GM12891 (cell line): Measurements from ENCODE around the gene KNL1. TPM values are rescaled to one million over a fixed set of nuclear protein-coding genes. Genes with fewer than 3 reads are reported as not detected.

Experiments used
- DNase-seq: peaks from one replicate; pipeline ENCODE4 v3.0.0; 2011; ENCODE audit warnings: low spot score; ENCODE audit not compliant: insufficient read length
- FAIRE-seq: peaks from 2 replicates; lab custom pipeline; 2011; peaks lifted over from hg19 to GRCh38; lab: Jason Lieb, UNC
- PAX5 ChIP-seq: IDR thresholded peaks from 2 replicates; pipeline ENCODE4 v1.6.1; 2011; ENCODE audit warnings: low read length, moderate library complexity, mild to moderate bottlenecking; ENCODE audit not compliant: insufficient read depth, severe bottlenecking
- POLR2A ChIP-seq: IDR thresholded peaks from 2 replicates; pipeline ENCODE4 v1.6.1; 2011; ENCODE audit warnings: low read depth, low read length, control low read depth
- POLR2AphosphoS5 ChIP-seq: IDR thresholded peaks from 2 replicates; pipeline ENCODE4 v1.6.1; 2011; ENCODE audit warnings: low read depth, low read length, control low read depth
- POU2F2 ChIP-seq: IDR thresholded peaks from 2 replicates; pipeline ENCODE4 v1.6.1; 2011; ENCODE audit warnings: low read depth, mild to moderate bottlenecking, control low read depth, low read length, moderate library complexity
- SPI1 ChIP-seq: IDR thresholded peaks from 2 replicates; pipeline ENCODE4 v1.6.1; 2011; ENCODE audit warnings: low read depth, low read length, control low read depth
- TAF1 ChIP-seq: IDR thresholded peaks from 2 replicates; pipeline ENCODE4 v1.6.1; 2011; ENCODE audit warnings: low read depth, low read length, control low read depth
- polyA plus RNA-seq: library from polyadenylated mRNA; unstranded; fragments of >200 nt; gene quantifications from one replicate; pipeline ENCODE4 v1.2.1, GENCODE V29; 2012; ENCODE audit warnings: low read depth, missing spikeins, inconsistent platforms; ENCODE audit not compliant: missing spikeins

The KNL1 gene, protein sequence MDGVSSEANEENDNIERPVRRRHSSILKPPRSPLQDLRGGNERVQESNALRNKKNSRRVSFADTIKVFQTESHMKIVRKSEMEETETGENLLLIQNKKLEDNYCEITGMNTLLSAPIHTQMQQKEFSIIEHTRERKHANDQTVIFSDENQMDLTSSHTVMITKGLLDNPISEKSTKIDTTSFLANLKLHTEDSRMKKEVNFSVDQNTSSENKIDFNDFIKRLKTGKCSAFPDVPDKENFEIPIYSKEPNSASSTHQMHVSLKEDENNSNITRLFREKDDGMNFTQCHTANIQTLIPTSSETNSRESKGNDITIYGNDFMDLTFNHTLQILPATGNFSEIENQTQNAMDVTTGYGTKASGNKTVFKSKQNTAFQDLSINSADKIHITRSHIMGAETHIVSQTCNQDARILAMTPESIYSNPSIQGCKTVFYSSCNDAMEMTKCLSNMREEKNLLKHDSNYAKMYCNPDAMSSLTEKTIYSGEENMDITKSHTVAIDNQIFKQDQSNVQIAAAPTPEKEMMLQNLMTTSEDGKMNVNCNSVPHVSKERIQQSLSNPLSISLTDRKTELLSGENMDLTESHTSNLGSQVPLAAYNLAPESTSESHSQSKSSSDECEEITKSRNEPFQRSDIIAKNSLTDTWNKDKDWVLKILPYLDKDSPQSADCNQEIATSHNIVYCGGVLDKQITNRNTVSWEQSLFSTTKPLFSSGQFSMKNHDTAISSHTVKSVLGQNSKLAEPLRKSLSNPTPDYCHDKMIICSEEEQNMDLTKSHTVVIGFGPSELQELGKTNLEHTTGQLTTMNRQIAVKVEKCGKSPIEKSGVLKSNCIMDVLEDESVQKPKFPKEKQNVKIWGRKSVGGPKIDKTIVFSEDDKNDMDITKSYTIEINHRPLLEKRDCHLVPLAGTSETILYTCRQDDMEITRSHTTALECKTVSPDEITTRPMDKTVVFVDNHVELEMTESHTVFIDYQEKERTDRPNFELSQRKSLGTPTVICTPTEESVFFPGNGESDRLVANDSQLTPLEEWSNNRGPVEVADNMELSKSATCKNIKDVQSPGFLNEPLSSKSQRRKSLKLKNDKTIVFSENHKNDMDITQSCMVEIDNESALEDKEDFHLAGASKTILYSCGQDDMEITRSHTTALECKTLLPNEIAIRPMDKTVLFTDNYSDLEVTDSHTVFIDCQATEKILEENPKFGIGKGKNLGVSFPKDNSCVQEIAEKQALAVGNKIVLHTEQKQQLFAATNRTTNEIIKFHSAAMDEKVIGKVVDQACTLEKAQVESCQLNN (N-terminal part only)
- 6.5 TPM for polyA plus RNA-seq

DNA sequence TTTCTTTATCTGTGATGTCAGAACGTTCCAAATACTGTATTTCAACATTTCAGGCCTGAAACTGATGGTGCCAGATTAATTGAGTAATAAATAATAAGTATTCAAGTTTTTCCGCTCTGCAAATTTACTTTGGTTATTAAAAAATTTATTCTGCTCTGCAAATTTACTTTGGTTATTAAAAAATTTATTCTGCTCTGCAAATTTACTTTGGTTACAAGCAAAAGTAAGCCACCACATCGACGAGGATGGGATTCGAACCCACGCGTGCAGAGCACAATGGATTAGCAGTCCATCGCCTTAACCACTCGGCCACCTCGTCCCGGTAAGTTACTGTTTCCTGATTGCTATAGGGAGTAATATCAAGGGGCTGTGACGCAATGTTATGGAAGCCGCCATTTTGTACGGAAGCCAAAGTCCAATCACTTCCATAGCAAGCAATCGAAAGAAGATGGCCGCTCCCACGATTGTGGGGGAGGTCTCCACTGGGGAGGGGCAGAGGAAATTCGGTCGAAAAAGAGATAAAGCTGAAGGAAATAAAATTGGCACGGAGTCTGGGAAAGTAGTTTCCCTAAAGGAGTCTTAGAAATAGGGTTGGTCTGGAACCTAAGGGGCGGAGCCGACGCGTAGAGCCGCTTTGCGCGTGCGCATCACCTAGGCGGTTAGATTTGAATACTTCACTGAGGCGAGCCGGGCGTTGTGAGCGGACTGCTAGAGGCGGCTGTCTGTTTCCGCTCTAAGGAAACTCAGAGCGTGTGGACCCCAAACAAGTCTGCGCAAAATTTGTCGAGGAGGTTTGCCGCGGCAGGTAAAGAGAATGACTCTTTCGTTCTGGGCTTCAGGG lies at the start of gene KNL1:
Gene KNL1, plus strand, starts transcription at position 662 of the 841 bp plus-strand sequence. CDS start 8,683 bp downstream, outside the sequence.
- FAIRE-seq = peak; percentile 94
- TF ChIP-seq POLR2AphosphoS5 = peak; percentile 29; the same call in 1 of the 2 replicates
- peak; percentile 47; the same call in 1 of the 2 replicates for TF ChIP-seq TAF1
- peak; percentile 54; the same call in 1 of the 2 replicates for TF ChIP-seq POU2F2
- peak; percentile 42; the same call in 1 of the 2 replicates for TF ChIP-seq POLR2A
- TF ChIP-seq PAX5 = no peak
- no peak for TF ChIP-seq SPI1
- peak; percentile 59 for DNase-seq

DNA sequence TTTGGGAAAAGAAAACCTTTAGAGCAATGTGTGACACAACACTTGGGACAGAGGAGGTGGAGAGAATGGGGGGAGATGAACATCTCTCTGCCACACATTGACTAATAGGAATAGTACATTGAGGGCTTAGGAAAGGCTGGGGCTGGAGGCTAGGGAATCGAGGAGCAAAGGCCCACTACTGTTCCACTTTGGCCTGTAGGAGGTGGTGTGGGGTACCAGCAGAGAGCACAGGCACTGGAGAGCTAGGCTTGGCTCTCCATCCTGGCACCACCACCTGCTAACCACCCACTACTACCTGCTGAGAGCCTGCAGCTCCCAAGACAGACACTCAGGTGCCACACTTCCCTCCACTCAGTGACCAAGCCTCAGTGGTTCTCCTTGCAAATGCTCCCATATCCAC lies 48.6 kb upstream of the KNL1 start:
- FAIRE-seq (peak; percentile 23), DNase-seq (no peak)
- TF ChIP-seq POU2F2 (no peak), POLR2AphosphoS5 (no peak), PAX5 (no peak), SPI1 (no peak), POLR2A (no peak), TAF1 (no peak)

DNA sequence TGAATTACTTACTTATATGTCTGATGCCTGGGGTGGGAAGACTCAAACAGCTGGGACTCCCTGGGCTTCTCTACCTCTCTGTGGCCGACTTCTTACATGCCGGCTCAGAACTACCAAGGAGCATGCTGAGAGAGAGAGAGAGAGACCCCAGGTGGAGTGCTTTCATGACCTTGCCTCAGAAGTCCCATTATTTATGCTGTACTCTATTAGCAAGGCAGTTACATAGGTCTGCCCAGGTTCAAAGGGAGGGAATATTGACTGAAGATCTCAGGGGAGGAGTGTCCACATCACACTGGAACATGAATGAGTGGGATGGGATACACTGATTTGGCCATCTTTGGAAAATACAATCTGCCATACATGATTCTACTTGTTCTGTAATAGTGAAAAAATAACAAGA lies 45.4 kb upstream of the KNL1 start:
- DNase-seq (no peak), FAIRE-seq (peak; percentile 41)
- TF ChIP-seq POLR2AphosphoS5 (no peak), TAF1 (no peak), POLR2A (no peak), SPI1 (no peak), POU2F2 (no peak), PAX5 (no peak)

GRCh38 chr15:40549894-40550293 lies 44.2 kb upstream of the KNL1 start:
- DNase-seq = no peak
- FAIRE-seq = peak; percentile 43
- TF ChIP-seq SPI1 = no peak
- TF ChIP-seq TAF1 = no peak
- TF ChIP-seq POLR2AphosphoS5 = no peak
- TF ChIP-seq POU2F2 = no peak

- peak; percentile 53 for DNase-seq
- FAIRE-seq = peak; percentile 91
- TF ChIP-seq POU2F2 (peak; percentile 54; the same call in 1 of the 2 replicates), PAX5 (no peak), SPI1 (peak; percentile 99), TAF1 (no peak), POLR2AphosphoS5 (no peak)
Observed at GRCh38 chr15:40550341-40551037, 43.6 kb upstream of the KNL1 start.

DNA sequence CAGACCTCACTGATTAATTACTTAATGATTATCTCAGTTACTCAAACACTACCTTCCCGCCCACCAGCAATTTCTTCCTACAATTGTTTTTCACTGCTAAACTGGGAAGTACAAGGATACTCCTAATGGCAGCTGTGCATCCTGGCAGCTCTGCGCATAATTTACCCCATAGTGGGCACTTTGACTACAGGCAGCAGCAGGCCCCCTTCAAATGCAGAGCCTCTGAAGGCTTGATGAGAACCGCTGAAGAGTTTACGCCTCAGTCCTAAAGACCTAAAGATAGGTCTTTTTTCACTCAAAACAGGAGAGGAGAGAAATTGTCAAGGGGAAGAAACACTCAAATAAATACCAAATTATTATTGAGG lies 39.9 kb upstream of the KNL1 start:
- TF ChIP-seq SPI1 (no peak), TAF1 (no peak), POLR2A (no peak), POU2F2 (no peak), POLR2AphosphoS5 (no peak), PAX5 (no peak)
- DNase-seq (no peak), FAIRE-seq (no peak)

DNA sequence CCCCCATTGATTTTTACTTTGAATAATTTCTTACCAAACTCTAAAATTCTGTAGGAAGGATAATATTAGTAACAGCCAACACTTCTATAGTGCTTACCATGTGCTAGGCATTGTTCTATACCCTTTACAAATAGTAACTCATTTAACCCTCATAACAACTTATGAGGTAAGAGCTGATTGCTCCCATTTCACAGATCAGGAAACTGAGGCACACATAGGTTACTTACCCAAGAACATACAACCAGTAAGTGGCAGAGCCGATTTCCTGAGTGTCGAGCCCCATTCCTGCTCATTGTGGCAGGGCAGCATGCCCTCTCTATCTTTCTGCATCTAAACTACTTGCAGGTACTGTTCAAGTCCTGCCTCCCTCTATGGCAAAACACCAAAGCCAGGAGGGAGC lies 38.2 kb upstream of the KNL1 start:
- no peak for FAIRE-seq
- TF ChIP-seq PAX5 = no peak
- TF ChIP-seq TAF1 = no peak
- no peak for TF ChIP-seq POU2F2
- TF ChIP-seq SPI1 = no peak
- no peak for TF ChIP-seq POLR2AphosphoS5
- no peak for TF ChIP-seq POLR2A
- no peak for DNase-seq

DNA sequence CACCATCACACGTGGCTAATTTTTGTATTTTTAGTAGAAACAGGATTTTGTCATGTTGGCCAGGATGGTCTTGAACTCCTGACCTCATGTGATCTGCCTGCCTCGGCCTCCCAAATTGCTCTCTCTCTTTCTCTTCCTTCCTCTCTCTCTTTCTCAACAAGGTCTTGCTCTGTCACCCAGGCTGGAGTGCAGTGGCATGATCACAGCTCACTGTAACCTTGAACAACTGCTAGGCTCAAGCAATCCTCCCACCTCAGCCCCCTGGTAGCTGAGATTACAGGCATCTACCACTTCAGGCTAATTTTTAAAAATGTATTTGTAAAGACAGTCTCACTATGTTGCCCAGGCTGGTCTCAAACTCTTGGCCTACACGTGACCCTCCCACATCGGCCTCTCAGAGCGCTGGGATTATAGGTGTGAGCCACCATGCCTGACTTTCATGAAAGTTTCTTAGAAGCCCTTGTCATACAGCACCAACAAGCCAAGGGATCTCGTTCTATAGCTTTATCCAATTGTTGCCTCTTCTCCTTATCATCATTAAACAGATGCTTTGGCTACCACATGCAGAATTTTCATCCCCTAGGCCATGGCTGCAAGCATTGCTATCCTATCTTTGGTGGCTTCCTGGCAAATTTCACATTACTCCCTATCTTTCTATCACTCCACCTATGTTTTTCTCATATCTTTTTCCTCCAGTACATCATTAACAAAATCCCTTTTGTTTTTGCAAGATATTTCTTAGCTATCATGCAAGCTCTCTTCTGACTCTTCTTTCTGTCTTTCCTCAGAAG lies 34.9 kb upstream of the KNL1 start:
- no peak for DNase-seq
- FAIRE-seq = peak; percentile 69
- TF ChIP-seq POU2F2 (no peak), TAF1 (no peak), SPI1 (no peak), POLR2A (no peak), POLR2AphosphoS5 (no peak), PAX5 (no peak)
